HAP-1 (cell line): ENCODE measurements around the gene MAD2L2.

ENCODE experiments used
- DNase-seq, 2 experiments: peaks; one replicate each; pipeline ENCODE4 v3.0.0-alpha.2; 2016 to 2020; ENCODE audit warnings: low spot score in 2 of 2
- H3K27me3 ChIP-seq: fragments of 250-450 bp; sonication (Bioruptor Pico); 2 replicates; pipeline ENCODE4 v1.5.1; 2020; ENCODE audit warnings: low read depth, mild to moderate bottlenecking, moderate library complexity
- H3K36me3 ChIP-seq: fragments of 250-450 bp; sonication (Bioruptor Pico); replicated peaks from 2 replicates; pipeline ENCODE4 v1.5.1; 2020; ENCODE audit warnings: mild to moderate bottlenecking
- H3K4me1 ChIP-seq: fragments of 250-450 bp; sonication (Bioruptor Pico); 2 replicates; pipeline ENCODE4 v1.5.1; 2020; ENCODE audit warnings: mild to moderate bottlenecking
- H3K4me3 ChIP-seq: fragments of 250-450 bp; sonication (Bioruptor Pico); 2 replicates; pipeline ENCODE4 v1.5.1; 2020; ENCODE audit warnings: mild to moderate bottlenecking, moderate library complexity
- H3K9me3 ChIP-seq: fragments of 250-450 bp; sonication (Bioruptor Pico); 2 replicates; pipeline ENCODE4 v1.5.1; 2020; ENCODE audit warnings: mild to moderate bottlenecking, moderate library complexity
- in situ Hi-C: fragments of 300-500 bp; cut with MboI; formaldehyde crosslinking; loops from 3 replicates; pipeline ENCODE4 v1.14.3; 2020; ENCODE audit warnings: low sequenced_read_pairs, inconsistent platforms, mixed read lengths

The MAD2L2 gene

GRCh38 chr1:11664336-11665065 is 16.4 kb downstream of the MAD2L2 start:
- Histone ChIP-seq H3K27me3 (no peaks in the 10 kb centered on the region), H3K9me3 (no peaks in the 10 kb centered on the region), H3K36me3 (peaks cover 12% of the 10 kb centered on the region), H3K4me1 (peaks cover 8% of the 10 kb centered on the region; the same call in 1 of the 2 replicates), H3K4me3 (peak overlapping the region; percentile 42)
- DNase-seq = peak in 1 of 2 experiments; percentile 63
- in situ Hi-C loops = loop anchor here (5.0 kb wide), 1 partner anchor 53 kb away; no protein-coding TSS in a partner anchor

- Histone ChIP-seq H3K27me3 (no peaks in the 10 kb centered on the region), H3K4me1 (peaks cover 8% of the 10 kb centered on the region; the same call in 1 of the 2 replicates), H3K36me3 (peaks cover 29% of the 10 kb centered on the region), H3K9me3 (no peaks in the 10 kb centered on the region), H3K4me3 (no peak overlapping the region)
- in situ Hi-C loops = loop anchor here (5.0 kb wide), 1 partner anchor 56 kb away; no protein-coding TSS in a partner anchor
- no peak for DNase-seq
These were observed 19.8 kb downstream of the MAD2L2 start for GRCh38 chr1:11661103-11661502.

GRCh38 chr1:11659748-11660147 is 21.2 kb downstream of the MAD2L2 start:
- in situ Hi-C loops = loop anchor here (5.0 kb wide), 1 partner anchor 58 kb away; no protein-coding TSS in a partner anchor
- no peak for DNase-seq
- Histone ChIP-seq H3K4me3 (no peak overlapping the region), H3K36me3 (peaks cover 29% of the 10 kb centered on the region), H3K4me1 (peaks cover 6% of the 10 kb centered on the region; the same call in 1 of the 2 replicates), H3K27me3 (no peaks in the 10 kb centered on the region), H3K9me3 (no peaks in the 10 kb centered on the region)

GRCh38 chr1:11658542-11658941 is 22.4 kb downstream of the MAD2L2 start:
- Histone ChIP-seq H3K4me3 (no peak overlapping the region), H3K27me3 (no peaks in the 10 kb centered on the region), H3K36me3 (peaks cover 29% of the 10 kb centered on the region), H3K4me1 (peaks cover 6% of the 10 kb centered on the region), H3K9me3 (no peaks in the 10 kb centered on the region)
- in situ Hi-C loops = no loop called here
- no peak for DNase-seq

- DNase-seq = no peak
- Histone ChIP-seq H3K4me3 (no peak overlapping the region), H3K9me3 (no peaks in the 10 kb centered on the region), H3K4me1 (peaks cover 6% of the 10 kb centered on the region), H3K36me3 (peaks cover 29% of the 10 kb centered on the region), H3K27me3 (no peaks in the 10 kb centered on the region)
- in situ Hi-C loops = no loop called here
These were observed 23.3 kb downstream of the MAD2L2 start for GRCh38 chr1:11657654-11658053.

- peak overlapping the region; percentile 40 for H3K4me3 ChIP-seq
- DNase-seq = no peak
- no peaks in the 10 kb centered on the region for H3K9me3 ChIP-seq
- H3K27me3 ChIP-seq = no peaks in the 10 kb centered on the region
- H3K4me1 ChIP-seq = peaks cover 11% of the 10 kb centered on the region
- in situ Hi-C loops = no loop called here
- H3K36me3 ChIP-seq = peaks cover 24% of the 10 kb centered on the region
These were observed 25.8 kb downstream of the MAD2L2 start for GRCh38 chr1:11654939-11655808.

GRCh38 chr1:11654137-11654938 is 26.6 kb downstream of the MAD2L2 start, which contains the start of the genes FBXO2 and FBXO44:
Gene FBXO2, minus strand, starts transcription at chr1:11654429. Its CDS starts 89 bp downstream, at chr1:11654340.
Gene FBXO44, plus strand, starts transcription at chr1:11654877. Its CDS starts 959 bp downstream, at chr1:11655836.
- H3K36me3 ChIP-seq = peaks cover 17% of the 10 kb centered on the region
- in situ Hi-C loops = no loop called here
- H3K4me3 ChIP-seq = peak within 1 kb of the TSS; percentile 55
- no peaks in the 10 kb centered on the region for H3K9me3 ChIP-seq
- DNase-seq = peak; percentile 36 to 85
- H3K4me1 ChIP-seq = peaks cover 12% of the 10 kb centered on the region
- H3K27me3 ChIP-seq = no peaks in the 10 kb centered on the region

- H3K4me3 ChIP-seq = peak overlapping the region; percentile 55
- no peaks in the 10 kb centered on the region for H3K9me3 ChIP-seq
- H3K4me1 ChIP-seq = peaks cover 12% of the 10 kb centered on the region
- in situ Hi-C loops = no loop called here
- H3K36me3 ChIP-seq = peaks cover 17% of the 10 kb centered on the region
- no peak for DNase-seq
- H3K27me3 ChIP-seq = no peaks in the 10 kb centered on the region
These were observed 27.1 kb downstream of the MAD2L2 start for GRCh38 chr1:11653861-11654136.

GRCh38 chr1:11653101-11653860 is 27.7 kb downstream of the MAD2L2 start:
- in situ Hi-C loops = no loop called here
- DNase-seq = no peak
- no peaks in the 10 kb centered on the region for H3K9me3 ChIP-seq
- H3K27me3 ChIP-seq = no peaks in the 10 kb centered on the region
- H3K4me3 ChIP-seq = peak overlapping the region; percentile 55
- H3K36me3 ChIP-seq = peaks cover 17% of the 10 kb centered on the region
- H3K4me1 ChIP-seq = peaks cover 12% of the 10 kb centered on the region

- Histone ChIP-seq H3K4me3 (no peak overlapping the region), H3K4me1 (peaks cover 12% of the 10 kb centered on the region), H3K9me3 (no peaks in the 10 kb centered on the region), H3K36me3 (peaks cover 8% of the 10 kb centered on the region), H3K27me3 (no peaks in the 10 kb centered on the region)
- DNase-seq = no peak
- in situ Hi-C loops = no loop called here
These were observed 28.7 kb downstream of the MAD2L2 start for GRCh38 chr1:11652203-11652780.

- Histone ChIP-seq H3K9me3 (no peaks in the 10 kb centered on the region), H3K4me1 (peaks cover 12% of the 10 kb centered on the region), H3K27me3 (no peaks in the 10 kb centered on the region), H3K4me3 (no peak overlapping the region), H3K36me3 (no peaks in the 10 kb centered on the region; the same call in 1 of the 2 replicates)
- DNase-seq = no peak
- in situ Hi-C loops = no loop called here
These were observed 29.9 kb downstream of the MAD2L2 start for GRCh38 chr1:11651017-11651416.

- H3K36me3 ChIP-seq = no peaks in the 10 kb centered on the region
- peak; percentile 67 to 90 for DNase-seq
- no peaks in the 10 kb centered on the region for H3K27me3 ChIP-seq
- H3K4me3 ChIP-seq = peak overlapping the region; percentile 10
- in situ Hi-C loops = no loop called here
- H3K4me1 ChIP-seq = peaks cover 12% of the 10 kb centered on the region
- H3K9me3 ChIP-seq = no peaks in the 10 kb centered on the region
These were observed 30.5 kb downstream of the MAD2L2 start for GRCh38 chr1:11650331-11650991.
